H1 (cell line): ENCODE data around the gene CHAT. TPM values are rescaled to one million over a fixed set of nuclear protein-coding genes. Genes with fewer than 3 reads are reported as not detected.

ENCODE experiments used
- ASH2L ChIP-seq: fragments of 200-600, 300-600 bp; sonication (generic); IDR thresholded peaks from one replicate; pipeline ENCODE4 v1.7.1; 2017; ENCODE audit warnings: low read length
- ATF3 ChIP-seq: IDR thresholded peaks from 2 replicates; pipeline ENCODE4 v1.6.1; 2011; ENCODE audit warnings: low read depth, mild to moderate bottlenecking, low read length; ENCODE audit not compliant: insufficient read depth
- BACH1 ChIP-seq: IDR thresholded peaks from 2 replicates; pipeline ENCODE4 v1.6.1; 2012; ENCODE audit warnings: low read length, improper control_type of control experiment
- E2F6 ChIP-seq: IDR thresholded peaks from 2 replicates; pipeline ENCODE4 v1.6.1; 2012; ENCODE audit warnings: inconsistent platforms
- MAFK ChIP-seq: IDR thresholded peaks from 2 replicates; pipeline ENCODE4 v1.6.1; 2012; ENCODE audit warnings: low read depth, mild to moderate bottlenecking, improper control_type of control experiment, low read length
- RBBP5 ChIP-seq: IDR thresholded peaks from 2 replicates; pipeline ENCODE4 v1.7.1; 2012; ENCODE audit warnings: low read depth, mild to moderate bottlenecking, inconsistent platforms, low read length, moderate library complexity, borderline replicate concordance
- SP2 ChIP-seq: IDR thresholded peaks from 2 replicates; pipeline ENCODE4 v1.6.1; 2012; ENCODE audit warnings: mild to moderate bottlenecking, low read length, inconsistent platforms
- polyA plus RNA-seq, 7 experiments: library from polyadenylated mRNA; depleted of rRNA in 3 of 7; stranded (reverse) in 5 of 7; unstranded in 2 of 7; fragments of >200 nt in 5 of 7; fragments of 200-250 nt in 2 of 7; gene quantifications; 1 replicate in 5 of 7; 2 replicates in 1 of 7; 4 replicates in 1 of 7; pipeline versions ENCODE4 v1.2.1 to v1.2.3, GENCODE V29; 2011 to 2013; ENCODE audit warnings: missing spikeins in 2 of 7, mixed read lengths in 2 of 7
- total RNA-seq: library from RNA; stranded (reverse); fragmentation: NEBNext Ultra II Directional; extraction: Animal tissue kit (Norgen Biotek cat#: 25700); gene quantifications from 2 replicates; pipeline ENCODE4 v1.2.1, GENCODE V29; 2021

The CHAT gene
- total and polyA plus RNA-seq, 2 of the 8 experiments (the other 6 are each of a cell fraction or from before 2014, with no cell fraction given), result not detected

- no peak for TF ChIP-seq ATF3
- no peak for TF ChIP-seq BACH1
- no peak for TF ChIP-seq RBBP5
- TF ChIP-seq MAFK, result no peak
- no peak for TF ChIP-seq SP2
- TF ChIP-seq ASH2L, result no peak
- TF ChIP-seq E2F6, result no peak
Measured at GRCh38 chr10:49567810-49568209, 46.0 kb upstream of the CHAT start (continued).
